WTC11 (cell line): ENCODE results near the gene FRAT1. TPM values are rescaled to one million over a fixed set of nuclear protein-coding genes. Genes with fewer than 3 reads are reported as not detected.

Experiments used
- ATAC-seq: fragments of 200-7000 bp; cut with Tn5 transposase; 2 replicates; pipeline ENCODE4 v1.10.0; 2021; ENCODE audit warnings: mild to moderate bottlenecking, moderate library complexity
- CTCF ChIA-PET: fragments of 300-600 bp; sonication (Branson Sonifier 250); formaldehyde crosslinking; loops from one replicate; lab custom pipeline; 2021; ENCODE audit warnings: antibody characterized with exemption; lab: Charles Lee
- POLR2A ChIA-PET: fragments of 350-600 bp; sonication (Branson Sonifier 250); formaldehyde crosslinking; loops from one replicate; lab custom pipeline; 2021; ENCODE audit warnings: antibody characterized with exemption; lab: Charles Lee
- DNase-seq: peaks from one replicate; pipeline ENCODE4 v3.0.0; 2021; ENCODE audit warnings: low spot score
- H3K27ac Mint-ChIP-seq: 2 replicates; pipeline ENCODE4 v1.8.0; 2021; ENCODE audit warnings: mixed read lengths
- H3K27me3 Mint-ChIP-seq: 2 replicates; pipeline ENCODE4 v1.8.0; 2021; ENCODE audit warnings: low read depth, mild to moderate bottlenecking, moderate library complexity, mixed read lengths
- H3K36me3 Mint-ChIP-seq: 2 replicates; pipeline ENCODE4 v1.8.0; 2021; ENCODE audit warnings: mixed read lengths
- H3K4me1 Mint-ChIP-seq: 2 replicates; pipeline ENCODE4 v1.8.0; 2022; ENCODE audit warnings: mixed read lengths
- H3K4me3 Mint-ChIP-seq: 2 replicates; pipeline ENCODE4 v1.8.0; 2021; ENCODE audit warnings: mild to moderate bottlenecking, moderate library complexity, mixed read lengths
- H3K9me3 Mint-ChIP-seq: 2 replicates; pipeline ENCODE4 v1.8.0; 2021; ENCODE audit warnings: mixed read lengths
- ATF3 ChIP-seq: sonication (generic); formaldehyde crosslinking; conservative IDR thresholded peaks from 2 replicates; pipeline ENCODE4 v1.8.1; 2022; ENCODE audit warnings: mild to moderate bottlenecking, missing genetic modification reagents
- CBFB ChIP-seq: sonication (generic); formaldehyde crosslinking; IDR thresholded peaks from 2 replicates; pipeline ENCODE4 v1.8.1; 2022; ENCODE audit warnings: mild to moderate bottlenecking, low read depth, missing genetic modification reagents
- ELF4 ChIP-seq: sonication (generic); formaldehyde crosslinking; IDR thresholded peaks from 2 replicates; pipeline ENCODE4 v1.8.1; 2022; ENCODE audit warnings: low read depth, mild to moderate bottlenecking, moderate library complexity, missing genetic modification reagents
- ESRRA ChIP-seq: sonication (generic); formaldehyde crosslinking; IDR thresholded peaks from 2 replicates; pipeline ENCODE4 v1.8.1; 2022; ENCODE audit warnings: mild to moderate bottlenecking, missing genetic modification reagents, borderline replicate concordance
- FOXP1 ChIP-seq: sonication (generic); formaldehyde crosslinking; IDR thresholded peaks from 2 replicates; pipeline ENCODE4 v1.8.0; 2022; ENCODE audit warnings: missing genetic modification reagents, mild to moderate bottlenecking, moderate library complexity, borderline replicate concordance
- GTF2I ChIP-seq: fragments of 250-450 bp; sonication (Bioruptor Pico); conservative IDR thresholded peaks from 2 replicates; pipeline ENCODE4 v1.4.0; 2021; ENCODE audit warnings: mild to moderate bottlenecking
- HMGA2 ChIP-seq: fragments of 250-450 bp; sonication (Bioruptor Pico); IDR thresholded peaks from 2 replicates; pipeline ENCODE4 v1.4.0; 2021; ENCODE audit warnings: mild to moderate bottlenecking, moderate library complexity
- HMGXB4 ChIP-seq: sonication (generic); formaldehyde crosslinking; IDR thresholded peaks from 2 replicates; pipeline ENCODE4 v1.8.1; 2023; ENCODE audit warnings: mild to moderate bottlenecking, moderate library complexity, missing genetic modification reagents
- KAT7 ChIP-seq: sonication (generic); formaldehyde crosslinking; IDR thresholded peaks from 2 replicates; pipeline ENCODE4 v1.8.1; 2023; ENCODE audit warnings: missing genetic modification reagents, mild to moderate bottlenecking, borderline replicate concordance
- NFE2L1 ChIP-seq: sonication (generic); formaldehyde crosslinking; IDR thresholded peaks from 2 replicates; pipeline ENCODE4 v1.8.1; 2023; ENCODE audit warnings: missing genetic modification reagents
- PRDM15 ChIP-seq: sonication (generic); formaldehyde crosslinking; IDR thresholded peaks from 2 replicates; pipeline ENCODE4 v1.8.0; 2022; ENCODE audit warnings: missing genetic modification reagents
- TEAD1 ChIP-seq: sonication (generic); formaldehyde crosslinking; IDR thresholded peaks from 2 replicates; pipeline ENCODE4 v1.8.0; 2022; ENCODE audit warnings: mild to moderate bottlenecking, missing genetic modification reagents
- USF2 ChIP-seq: sonication (generic); formaldehyde crosslinking; IDR thresholded peaks from 2 replicates; pipeline ENCODE4 v1.8.1; 2023; ENCODE audit warnings: mild to moderate bottlenecking, missing genetic modification reagents, moderate library complexity
- ZMAT4 ChIP-seq: fragments of 250-450 bp; sonication (Bioruptor Pico); IDR thresholded peaks from 2 replicates; pipeline ENCODE4 v1.9.0; 2021; ENCODE audit warnings: mild to moderate bottlenecking
- ZNF121 ChIP-seq: sonication (generic); formaldehyde crosslinking; IDR thresholded peaks from 2 replicates; pipeline ENCODE4 v1.8.0; 2023; ENCODE audit warnings: missing genetic modification reagents
- ZNF425 ChIP-seq: fragments of 250-450 bp; sonication (Bioruptor Pico); conservative IDR thresholded peaks from 2 replicates; pipeline ENCODE4 v1.9.0; 2021; ENCODE audit warnings: mild to moderate bottlenecking
- ZSCAN18 ChIP-seq: fragments of 250-450 bp; sonication (Bioruptor Pico); IDR thresholded peaks from 2 replicates; pipeline ENCODE4 v2.1.2; 2022; ENCODE audit warnings: mild to moderate bottlenecking, moderate library complexity
- total RNA-seq: library from RNA; stranded (reverse); gene quantifications from 3 replicates; pipeline ENCODE4 v1.2.3, GENCODE V29; 2021

FRAT1 gene
- total RNA-seq, 1 experiment from 2014 or later, result 8.2 TPM

GRCh38 chr10:97331153-97331703 lies 12.2 kb downstream of the FRAT1 start:
- H3K9me3 Mint-ChIP-seq, result no peaks in the 10 kb centered on the region
- CTCF ChIA-PET, result interaction anchor here (0.6 to 3.9 kb wide), 5 partner anchors 12 to 146 kb away, joined by 3 to 31 read pairs (median 4); partner anchors contain the start of genes FRAT1 and SLIT1
- ATAC-seq (peak; percentile 8), DNase-seq (peak; percentile 24)
- POLR2A ChIA-PET, result interaction anchor here (5.9 kb wide), 1 partner anchor 12 kb away, joined by 46 read pairs; the partner anchor contains the start of gene FRAT1
- peaks cover 10% of the 10 kb centered on the region for H3K36me3 Mint-ChIP-seq
- peak overlapping the region; percentile 65 for H3K27ac Mint-ChIP-seq
- peak overlapping the region; percentile 86 for H3K4me3 Mint-ChIP-seq
- peaks cover 51% of the 10 kb centered on the region for H3K4me1 Mint-ChIP-seq
- TF ChIP-seq GTF2I (CRISPR knock-in tag) (0 out of 2 replicates have a peak, but pooled peaks have one; percentile 13), HMGXB4 (CRISPR knock-in tag) (no peak), ATF3 (no peak), TEAD1 (no peak), ZNF425 (no peak), FOXP1 (CRISPR knock-in tag) (peak; percentile 27; the same call in 1 of the 2 replicates), KAT7 (no peak), HMGA2 (CRISPR knock-in tag) (no peak), ZNF121 (no peak), PRDM15 (CRISPR knock-in tag) (no peak), ZSCAN18 (CRISPR knock-in tag) (no peak), USF2 (CRISPR knock-in tag) (no peak), NFE2L1 (CRISPR knock-in tag) (no peak), ZMAT4 (no peak), ELF4 (CRISPR knock-in tag) (no peak), ESRRA (CRISPR knock-in tag) (no peak), CBFB (no peak)
- H3K27me3 Mint-ChIP-seq, result no peaks in the 10 kb centered on the region
